Limb (tissue), 2 donors: ENCODE results near the gene DNMT3B.

Experiments used
- DNase-seq, 2 donors: peaks; one replicate each; pipeline ENCODE4 v3.0.0-alpha.2; 2016; ENCODE audit errors: extremely low spot score in 2 of 2

Gene DNMT3B

GRCh38 chr20:32849577-32849976, 87.4 kb downstream of the DNMT3B start:
- DNase-seq: no peak

- DNase-seq: no peak
Measured at GRCh38 chr20:32855387-32855786, 93.2 kb downstream of the DNMT3B start.

- no peak for DNase-seq
Measured at GRCh38 chr20:32858189-32858588, 96.0 kb downstream of the DNMT3B start.
